Osteocyte (in vitro differentiated cells): ENCODE measurements around the gene RGS2. TPM values are rescaled to one million over a fixed set of nuclear protein-coding genes. Genes with fewer than 3 reads are reported as not detected.
A peak's percentile ranks its signal among the peaks of the same experiment; 100 is the strongest.

Experiments
- DNase-seq: peaks from one replicate; pipeline ENCODE4 v3.0.0; 2021; ENCODE audit warnings: mixed read lengths; ENCODE audit not compliant: unreplicated experiment; ENCODE audit errors: extremely low spot score
- H3K27ac Mint-ChIP-seq: one replicate; pipeline ENCODE4 v1.8.0; 2021; ENCODE audit warnings: mild to moderate bottlenecking, mixed read lengths; ENCODE audit not compliant: unreplicated experiment
- H3K27me3 Mint-ChIP-seq: one replicate; pipeline ENCODE4 v1.8.0; 2021; ENCODE audit warnings: mixed read lengths; ENCODE audit not compliant: unreplicated experiment
- H3K36me3 Mint-ChIP-seq: one replicate; pipeline ENCODE4 v1.8.0; 2021; ENCODE audit warnings: mixed read lengths; ENCODE audit not compliant: unreplicated experiment
- H3K4me1 Mint-ChIP-seq: one replicate; pipeline ENCODE4 v1.8.0; 2021; ENCODE audit warnings: mixed read lengths; ENCODE audit not compliant: unreplicated experiment
- H3K4me3 Mint-ChIP-seq: one replicate; pipeline ENCODE4 v1.8.0; 2021; ENCODE audit warnings: mild to moderate bottlenecking, moderate library complexity, mixed read lengths; ENCODE audit not compliant: unreplicated experiment
- H3K9me3 Mint-ChIP-seq: one replicate; pipeline ENCODE4 v1.8.0; 2021; ENCODE audit warnings: mixed read lengths; ENCODE audit not compliant: unreplicated experiment
- total RNA-seq: library from RNA; stranded (reverse); gene quantifications from 2 replicates; pipeline ENCODE4 v1.2.1, GENCODE V29; 2021
- TF ChIP-seq, protein P1 (sequence below): fragments of 200-600 bp; sonication (generic); IDR thresholded peaks from 2 replicates; pipeline ENCODE4 v1.5.0; 2021; ENCODE audit warnings: antibody characterized with exemption, mild to moderate bottlenecking, moderate library complexity

Gene RGS2
- total RNA-seq, 1 donor from 2014 or later, result 7.6 TPM

DNA sequence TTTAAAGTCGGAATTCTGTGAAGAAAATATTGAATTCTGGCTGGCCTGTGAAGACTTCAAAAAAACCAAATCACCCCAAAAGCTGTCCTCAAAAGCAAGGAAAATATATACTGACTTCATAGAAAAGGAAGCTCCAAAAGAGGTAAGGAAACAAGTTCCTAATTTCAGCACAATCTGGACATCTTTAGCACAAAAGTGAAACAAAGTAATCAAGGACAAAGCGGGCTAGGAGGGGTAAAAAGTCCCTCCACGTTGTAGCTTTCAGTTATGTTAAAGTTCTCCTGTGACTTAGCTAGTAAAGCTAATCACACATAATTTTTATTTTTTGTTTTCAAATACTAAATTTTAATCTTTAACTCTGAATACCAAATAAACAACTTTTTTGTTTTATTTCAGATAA, 2.2 kb downstream of the RGS2 start:
- Mint-ChIP-seq H3K9me3 (no peaks in the 10 kb centered on the region), H3K36me3 (peaks cover 4% of the 10 kb centered on the region), H3K27ac (peak overlapping the region; percentile 45), H3K4me3 (peak overlapping the region; percentile 1), H3K4me1 (peaks cover 36% of the 10 kb centered on the region), H3K27me3 (no peaks in the 10 kb centered on the region)
- TF ChIP-seq, protein P1, sequence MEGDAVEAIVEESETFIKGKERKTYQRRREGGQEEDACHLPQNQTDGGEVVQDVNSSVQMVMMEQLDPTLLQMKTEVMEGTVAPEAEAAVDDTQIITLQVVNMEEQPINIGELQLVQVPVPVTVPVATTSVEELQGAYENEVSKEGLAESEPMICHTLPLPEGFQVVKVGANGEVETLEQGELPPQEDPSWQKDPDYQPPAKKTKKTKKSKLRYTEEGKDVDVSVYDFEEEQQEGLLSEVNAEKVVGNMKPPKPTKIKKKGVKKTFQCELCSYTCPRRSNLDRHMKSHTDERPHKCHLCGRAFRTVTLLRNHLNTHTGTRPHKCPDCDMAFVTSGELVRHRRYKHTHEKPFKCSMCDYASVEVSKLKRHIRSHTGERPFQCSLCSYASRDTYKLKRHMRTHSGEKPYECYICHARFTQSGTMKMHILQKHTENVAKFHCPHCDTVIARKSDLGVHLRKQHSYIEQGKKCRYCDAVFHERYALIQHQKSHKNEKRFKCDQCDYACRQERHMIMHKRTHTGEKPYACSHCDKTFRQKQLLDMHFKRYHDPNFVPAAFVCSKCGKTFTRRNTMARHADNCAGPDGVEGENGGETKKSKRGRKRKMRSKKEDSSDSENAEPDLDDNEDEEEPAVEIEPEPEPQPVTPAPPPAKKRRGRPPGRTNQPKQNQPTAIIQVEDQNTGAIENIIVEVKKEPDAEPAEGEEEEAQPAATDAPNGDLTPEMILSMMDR, result no peak
- DNase-seq, result no peak

DNA sequence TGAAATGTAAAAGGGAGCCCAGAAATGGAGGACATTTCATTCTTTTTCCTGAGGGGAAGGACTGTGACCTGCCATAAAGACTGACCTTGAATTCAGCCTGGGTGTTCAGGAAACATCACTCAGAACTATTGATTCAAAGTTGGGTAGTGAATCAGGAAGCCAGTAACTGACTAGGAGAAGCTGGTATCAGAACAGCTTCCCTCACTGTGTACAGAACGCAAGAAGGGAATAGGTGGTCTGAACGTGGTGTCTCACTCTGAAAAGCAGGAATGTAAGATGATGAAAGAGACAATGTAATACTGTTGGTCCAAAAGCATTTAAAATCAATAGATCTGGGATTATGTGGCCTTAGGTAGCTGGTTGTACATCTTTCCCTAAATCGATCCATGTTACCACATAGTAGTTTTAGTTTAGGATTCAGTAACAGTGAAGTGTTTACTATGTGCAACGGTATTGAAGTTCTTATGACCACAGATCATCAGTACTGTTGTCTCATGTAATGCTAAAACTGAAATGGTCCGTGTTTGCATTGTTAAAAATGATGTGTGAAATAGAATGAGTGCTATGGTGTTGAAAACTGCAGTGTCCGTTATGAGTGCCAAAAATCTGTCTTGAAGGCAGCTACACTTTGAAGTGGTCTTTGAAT, 2.9 kb downstream of the RGS2 start:
- TF ChIP-seq, protein P1, result no peak
- Mint-ChIP-seq H3K36me3 (peaks cover 4% of the 10 kb centered on the region), H3K4me3 (no peak overlapping the region), H3K27me3 (no peaks in the 10 kb centered on the region), H3K27ac (no peak overlapping the region), H3K9me3 (no peaks in the 10 kb centered on the region), H3K4me1 (peaks cover 36% of the 10 kb centered on the region)
- no peak for DNase-seq

DNA sequence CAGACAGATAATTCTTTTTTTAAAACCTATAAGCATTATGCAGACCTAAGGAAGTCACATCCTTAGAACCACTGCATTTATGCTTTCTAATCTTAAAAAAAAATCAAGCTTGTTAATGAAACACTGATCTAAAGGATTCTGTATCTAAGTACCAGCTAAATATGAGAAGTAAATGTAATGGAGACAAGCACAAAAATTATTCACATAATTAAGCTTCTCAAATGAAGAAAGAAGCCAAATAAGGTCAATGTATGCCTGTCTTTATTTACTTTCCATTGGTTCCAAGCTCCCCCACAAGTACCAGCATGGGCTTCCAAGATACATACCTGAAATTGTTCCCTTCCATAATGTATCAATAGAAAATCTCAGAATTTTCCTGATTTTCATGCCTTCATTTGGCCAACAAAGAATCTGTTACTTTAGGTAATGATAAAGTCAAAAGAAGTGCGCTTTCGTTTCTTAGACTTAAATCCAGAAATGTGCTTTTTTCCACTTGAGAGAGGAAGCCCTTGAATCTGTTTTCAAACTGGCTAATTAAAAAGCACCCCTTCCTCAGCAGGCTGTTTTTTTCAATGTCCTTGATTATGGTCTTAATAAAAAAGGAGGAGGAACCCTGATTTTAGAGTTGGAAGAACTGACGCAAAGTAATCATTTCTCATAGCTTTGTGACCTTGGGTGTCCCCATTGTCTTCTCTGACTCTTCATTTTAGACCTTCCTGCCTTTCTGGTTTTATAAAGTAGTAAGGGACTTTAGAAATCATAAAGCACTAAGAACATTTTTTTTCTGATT, 3.8 kb downstream of the RGS2 start:
- TF ChIP-seq, protein P1, result no peak
- DNase-seq, result no peak
- no peak overlapping the region for H3K27ac Mint-ChIP-seq
- H3K9me3 Mint-ChIP-seq, result no peaks in the 10 kb centered on the region
- H3K36me3 Mint-ChIP-seq, result peaks cover 4% of the 10 kb centered on the region
- peaks cover 27% of the 10 kb centered on the region for H3K4me1 Mint-ChIP-seq
- no peak overlapping the region for H3K4me3 Mint-ChIP-seq
- H3K27me3 Mint-ChIP-seq, result no peaks in the 10 kb centered on the region

DNA sequence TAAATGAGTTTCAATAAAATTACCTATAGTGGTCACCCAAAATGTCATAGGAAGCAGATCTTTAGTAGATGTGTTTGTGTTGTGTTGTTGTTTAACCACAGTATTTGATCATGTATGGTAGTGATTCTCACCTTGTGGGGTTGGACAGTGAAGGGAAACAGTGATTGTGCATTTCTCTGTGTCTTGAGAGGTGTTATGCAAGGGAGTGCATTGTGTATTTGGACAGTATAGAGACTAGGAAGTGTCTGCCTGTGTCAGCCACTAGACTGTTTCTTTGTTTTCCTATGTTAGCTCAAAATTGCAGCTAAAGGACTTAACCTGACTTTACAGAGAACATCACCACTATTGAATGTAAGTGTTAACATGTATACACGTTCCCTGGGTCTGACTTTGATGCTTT, 6.0 kb downstream of the RGS2 start:
- H3K27ac Mint-ChIP-seq, result no peak overlapping the region
- no peak for DNase-seq
- peaks cover 12% of the 10 kb centered on the region for H3K4me1 Mint-ChIP-seq
- H3K36me3 Mint-ChIP-seq, result peaks cover 4% of the 10 kb centered on the region
- H3K27me3 Mint-ChIP-seq, result no peaks in the 10 kb centered on the region
- no peaks in the 10 kb centered on the region for H3K9me3 Mint-ChIP-seq
- no peak overlapping the region for H3K4me3 Mint-ChIP-seq
- TF ChIP-seq, protein P1, result no peak

DNA sequence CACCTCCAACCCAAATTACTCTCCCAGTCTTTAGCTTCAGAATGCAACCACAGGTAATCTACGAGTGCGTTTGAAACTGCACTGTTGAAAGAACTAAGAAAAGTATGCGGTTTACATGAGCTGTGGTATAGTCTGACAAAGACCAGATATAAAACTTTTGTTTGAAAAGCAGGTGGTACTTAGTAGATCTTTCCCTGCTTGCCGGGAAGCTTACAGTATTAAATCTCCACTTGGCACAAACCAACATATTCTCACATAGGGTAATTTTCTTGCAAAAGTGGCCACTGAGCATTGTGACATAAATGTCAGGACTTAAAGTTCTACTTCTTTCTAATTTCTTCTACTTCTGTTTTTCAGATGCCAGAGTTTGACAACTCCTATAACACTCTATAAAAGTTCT, 8.4 kb downstream of the RGS2 start:
- TF ChIP-seq, protein P1, result no peak
- DNase-seq, result no peak
- H3K36me3 Mint-ChIP-seq, result no peaks in the 10 kb centered on the region
- H3K4me1 Mint-ChIP-seq, result no peaks in the 10 kb centered on the region
- H3K4me3 Mint-ChIP-seq, result no peak overlapping the region
- no peaks in the 10 kb centered on the region for H3K9me3 Mint-ChIP-seq
- H3K27ac Mint-ChIP-seq, result no peak overlapping the region
- no peaks in the 10 kb centered on the region for H3K27me3 Mint-ChIP-seq
